SK-N-SH (cell line): ENCODE results near the gene SUPT3H. TPM values are rescaled to one million over a fixed set of nuclear protein-coding genes. Genes with fewer than 3 reads are reported as not detected.

Source experiments
- CTCF ChIA-PET: fragments of 300-600, 350-600 bp; formaldehyde crosslinking; extraction: SDS; loops from one replicate; lab custom pipeline; 2021; lab: Yijun Ruan, JAX
- POLR2A ChIA-PET: fragments of 350-600 bp; sonication (Branson Sonifier 250); formaldehyde crosslinking; extraction: SDS; loops from one replicate; lab custom pipeline; 2020; ENCODE audit warnings: antibody characterized with exemption, inconsistent platforms; lab: Yijun Ruan, JAX
- DNase-seq: peaks from one replicate; pipeline ENCODE4 v3.0.0; 2012
- H2AFZ ChIP-seq: fragments of 200-600 bp; sonication (generic); 2 replicates; pipeline ENCODE4 v1.8.1; 2016; ENCODE audit warnings: antibody characterized with exemption, mild to moderate bottlenecking, low read depth
- H3F3A ChIP-seq: fragments of 200-600 bp; sonication (generic); replicated peaks from 2 replicates; pipeline ENCODE3; 2016; ENCODE audit warnings: antibody characterized with exemption, mild to moderate bottlenecking; ENCODE audit not compliant: insufficient read depth
- H3K27ac ChIP-seq, 2 experiments: fragments of 200-500 bp in 1 of 2; fragments of 200-600 bp in 1 of 2; sonication (Bioruptor generic) in 1 of 2; sonication (generic), shearing (Covaris generic) in 1 of 2; 2 replicates each; pipeline versions ENCODE4 v1.5.1 to v1.6.1; 2014 to 2016; ENCODE audit warnings: low read depth in 2 of 2, inconsistent platforms in 1 of 2, low read length in 1 of 2, mild to moderate bottlenecking in 1 of 2, mixed read lengths in 1 of 2
- H3K27me3 ChIP-seq: fragments of 200-600 bp; sonication (generic), shearing (Covaris generic); 2 replicates; pipeline ENCODE4 v1.6.1; 2016; ENCODE audit warnings: mixed run types; ENCODE audit not compliant: insufficient read depth
- H3K36me3 ChIP-seq, 2 experiments: fragments of 200-500 bp in 1 of 2; fragments of 200-600 bp in 1 of 2; sonication (Bioruptor generic) in 1 of 2; sonication (generic) in 1 of 2; replicated peaks in 1 of 2; 2 replicates each; pipeline versions ENCODE3 to v1.5.1; 2014 to 2016; ENCODE audit warnings: low read length in 1 of 2, mild to moderate bottlenecking in 1 of 2; ENCODE audit not compliant: insufficient read depth in 2 of 2, control insufficient read depth in 1 of 2
- H3K4me1 ChIP-seq, 2 experiments: fragments of 200-500 bp in 1 of 2; fragments of 200-600 bp in 1 of 2; sonication (Bioruptor generic) in 1 of 2; sonication (generic), shearing (Covaris generic) in 1 of 2; 2 replicates each; pipeline versions ENCODE4 v1.5.1 to v1.6.1; 2014 to 2016; ENCODE audit warnings: low read depth in 1 of 2, low read length in 1 of 2, mixed run types in 1 of 2; ENCODE audit not compliant: insufficient read depth in 2 of 2, control insufficient read depth in 1 of 2
- H3K4me2 ChIP-seq: fragments of 200-600 bp; sonication (generic), shearing (Covaris generic); 2 replicates; pipeline ENCODE4 v1.6.1; 2017; ENCODE audit warnings: mixed run types
- H3K4me3 ChIP-seq, 2 experiments: fragments of 200-500 bp in 1 of 2; fragments of 200-600 bp in 1 of 2; sonication (Bioruptor generic) in 1 of 2; sonication (generic), shearing (Covaris generic) in 1 of 2; 2 replicates each; pipeline versions ENCODE4 v1.5.1 to v1.8.1; 2014 to 2016; ENCODE audit warnings: low read depth in 2 of 2, inconsistent platforms in 1 of 2, low read length in 1 of 2, mild to moderate bottlenecking in 1 of 2, mixed read lengths in 1 of 2, moderate library complexity in 1 of 2
- H3K79me2 ChIP-seq: fragments of 200-600 bp; sonication (generic); 2 replicates; pipeline ENCODE4 v1.8.1; 2017; ENCODE audit warnings: mild to moderate bottlenecking; ENCODE audit not compliant: insufficient read depth
- H3K9ac ChIP-seq: fragments of 200-600 bp; sonication (generic); 2 replicates; pipeline ENCODE4 v1.6.1; 2017; ENCODE audit warnings: mixed run types
- H3K9me2 ChIP-seq: fragments of 200-600 bp; sonication (generic); 2 replicates; pipeline ENCODE4 v1.6.1; 2017; ENCODE audit warnings: mixed run types
- H3K9me3 ChIP-seq: fragments of 200-600 bp; sonication (generic); 2 replicates; pipeline ENCODE4 v1.6.1; 2017; ENCODE audit warnings: mixed run types, mild to moderate bottlenecking, moderate library complexity
- H4K20me1 ChIP-seq: fragments of 200-600 bp; sonication (generic); 2 replicates; pipeline ENCODE4 v1.6.1; 2017; ENCODE audit warnings: mild to moderate bottlenecking, mixed run types; ENCODE audit not compliant: insufficient read depth
- CHD2 ChIP-seq: fragments of 150-350 bp; IDR thresholded peaks from 2 replicates; pipeline ENCODE4 v1.6.1; 2018; ENCODE audit warnings: low read length; ENCODE audit not compliant: partially characterized antibody
- CTCF ChIP-seq: fragments of 200-600 bp; sonication (generic); IDR thresholded peaks from 2 replicates; pipeline ENCODE4 v1.6.1; 2017; ENCODE audit warnings: antibody characterized with exemption, mild to moderate bottlenecking, moderate library complexity
- EZH2phosphoT487 ChIP-seq: fragments of 200-600 bp; sonication (generic); IDR thresholded peaks from 2 replicates; pipeline ENCODE4 v1.6.1; 2017; ENCODE audit warnings: low read depth, mixed run types, mild to moderate bottlenecking, antibody characterized with exemption, moderate library complexity, borderline replicate concordance
- FOSL2 ChIP-seq: IDR thresholded peaks from 2 replicates; pipeline ENCODE4 v1.4.0; 2012; ENCODE audit warnings: low read depth, mild to moderate bottlenecking, moderate library complexity, borderline replicate concordance
- GABPA ChIP-seq: IDR thresholded peaks from 2 replicates; pipeline ENCODE4 v1.4.0; 2012; ENCODE audit warnings: low read depth, mild to moderate bottlenecking
- IRF3 ChIP-seq: fragments of 150-350 bp; IDR thresholded peaks from 2 replicates; pipeline ENCODE4 v1.6.1; 2016; ENCODE audit warnings: mild to moderate bottlenecking, low read depth, low read length
- MEF2A ChIP-seq: IDR thresholded peaks from 2 replicates; pipeline ENCODE4 v1.4.0; 2012; ENCODE audit warnings: low read depth, borderline replicate concordance
- MXI1 ChIP-seq: IDR thresholded peaks from 2 replicates; pipeline ENCODE4 v1.6.1; 2012; ENCODE audit warnings: mild to moderate bottlenecking, low read depth, low read length, improper control_type of control experiment
- NFIC ChIP-seq: IDR thresholded peaks from 2 replicates; pipeline ENCODE4 v1.4.0; 2012; ENCODE audit warnings: borderline replicate concordance
- RAD21 ChIP-seq: IDR thresholded peaks from 2 replicates; pipeline ENCODE4 v1.6.1; 2012; ENCODE audit warnings: mild to moderate bottlenecking, low read length
- TCF12 ChIP-seq: IDR thresholded peaks from 2 replicates; pipeline ENCODE4 v1.4.0; 2012
- WGBS: methylation state at CpG from one replicate; pipeline ENCODE4 v1.1.6; 2017; ENCODE audit warnings: low lambda C conversion rate; 5-methylcytosine and 5-hydroxymethylcytosine counted together
- polyA plus RNA-seq, 3 experiments: library from polyadenylated mRNA; depleted of rRNA; stranded (reverse); fragments of >200 nt; gene quantifications; 2 replicates each; pipeline ENCODE4 v1.2.3, GENCODE V29; 2012

SUPT3H gene
- polyA plus RNA-seq, 1 of the 3 experiments (the other 2 are of a cell fraction) = 10.9 TPM

- TF ChIP-seq CHD2 (no peak), FOSL2 (0 out of 2 replicates have a peak, but pooled peaks have one; percentile 11), RAD21 (no peak), TCF12 (peak; percentile 53), NFIC (no peak), MXI1 (no peak), IRF3 (no peak), EZH2phosphoT487 (no peak), GABPA (no peak)
- 40% methylated on average over 3 of the region's 3 CpGs for WGBS
- Histone ChIP-seq H3K36me3 (no peaks in the 10 kb centered on the region), H4K20me1 (no peaks in the 10 kb centered on the region), H3K9me3 (no peaks in the 10 kb centered on the region), H3K4me2 (0 out of 2 replicates have a peak overlapping the region, but pooled peaks have one; percentile 38), H3K4me3 (no peak overlapping the region), H2AFZ (no peak overlapping the region), H3K27ac (no peak overlapping the region), H3K9ac (no peak overlapping the region), H3K79me2 (no peaks in the 10 kb centered on the region), H3K27me3 (no peaks in the 10 kb centered on the region), H3K9me2 (no peaks in the 10 kb centered on the region), H3F3A (no peaks in the 10 kb centered on the region), H3K4me1 (0 out of 4 replicates have a peak, but pooled peaks cover 0 to 8% of the 10 kb centered on the region in 2 experiments)
- DNase-seq = no peak
- CTCF ChIA-PET = no interaction called here
- POLR2A ChIA-PET = no interaction called here
Measured at GRCh38 chr6:45388328-45388727, 10.6 kb upstream of the SUPT3H start.

GRCh38 chr6:45387236-45387635, 9.5 kb upstream of the SUPT3H start:
- 61% methylated on average over 5 of the region's 5 CpGs for WGBS
- Histone ChIP-seq H3K27me3 (no peaks in the 10 kb centered on the region), H3K4me2 (0 out of 2 replicates have a peak overlapping the region, but pooled peaks have one; percentile 20), H2AFZ (peak overlapping the region; percentile 46), H3K4me3 (no peak overlapping the region), H3K36me3 (no peaks in the 10 kb centered on the region), H3K4me1 (0 out of 4 replicates have a peak, but pooled peaks cover 0 to 8% of the 10 kb centered on the region in 2 experiments), H3K9ac (no peak overlapping the region), H4K20me1 (no peaks in the 10 kb centered on the region), H3F3A (no peaks in the 10 kb centered on the region), H3K79me2 (no peaks in the 10 kb centered on the region), H3K9me2 (no peaks in the 10 kb centered on the region), H3K27ac (peak overlapping the region in 1 of 2 experiments; percentile 40; a peak in 1 of 4 replicates), H3K9me3 (no peaks in the 10 kb centered on the region)
- ChIA-PET POLR2A (no interaction called here), CTCF (no interaction called here)
- no peak for DNase-seq
- TF ChIP-seq CTCF (no peak), MEF2A (no peak), FOSL2 (peak; percentile 8; the same call in 1 of the 2 replicates), GABPA (no peak)
